Activated CD8-positive, alpha-beta memory T cell treated with anti-CD3 and anti-CD28 coated beads, Interleukin-2, amount 10 ng/mL, durations not matched to agents 7 days and 5 days (primary cell): ENCODE results near the gene HTR2A. TPM values are rescaled to one million over a fixed set of nuclear protein-coding genes. Genes with fewer than 3 reads are reported as not detected.

Experiments
- ATAC-seq: fragments of 150-1000 bp; cut with Tn5 transposase; one replicate; pipeline ENCODE4 v1.10.0; 2021; ENCODE audit warnings: moderate library complexity
- CTCF ChIA-PET: fragments of 350-600 bp; sonication (Branson Sonifier 250); formaldehyde crosslinking; loops from one replicate; lab custom pipeline; 2021; ENCODE audit warnings: antibody characterized with exemption; lab: Charles Lee
- DNase-seq: peaks from one replicate; pipeline ENCODE4 v3.0.0-alpha.2; 2020
- H3K27ac Mint-ChIP-seq: one replicate; pipeline ENCODE4 v1.8.0; 2021; ENCODE audit warnings: mild to moderate bottlenecking, mixed read lengths
- H3K27me3 Mint-ChIP-seq: one replicate; pipeline ENCODE4 v1.8.0; 2021; ENCODE audit warnings: mixed read lengths
- H3K36me3 Mint-ChIP-seq: one replicate; pipeline ENCODE4 v1.8.0; 2021; ENCODE audit warnings: mild to moderate bottlenecking, mixed read lengths
- H3K4me1 Mint-ChIP-seq: one replicate; pipeline ENCODE4 v1.8.0; 2021; ENCODE audit warnings: mixed read lengths
- H3K4me3 Mint-ChIP-seq: one replicate; pipeline ENCODE4 v1.8.0; 2021; ENCODE audit warnings: mild to moderate bottlenecking, moderate library complexity, mixed read lengths
- H3K9me3 Mint-ChIP-seq: one replicate; pipeline ENCODE4 v1.8.0; 2022; ENCODE audit warnings: low read depth, mixed read lengths
- total RNA-seq, 2 experiments: library from RNA; stranded (reverse); gene quantifications; one replicate each; pipeline ENCODE4 v1.2.3, GENCODE V29; 2021

The HTR2A gene
- total RNA-seq, 2 experiments from 2014 or later = not detected

GRCh38 chr13:46796129-46796514 lies 100.7 kb downstream of the HTR2A start:
- DNase-seq (no peak), ATAC-seq (no peak)
- H3K27me3 Mint-ChIP-seq = no peaks in the 10 kb centered on the region
- peak overlapping the region; percentile 97 for H3K27ac Mint-ChIP-seq
- H3K4me3 Mint-ChIP-seq = peak overlapping the region; percentile 92
- H3K4me1 Mint-ChIP-seq = peaks cover 32% of the 10 kb centered on the region
- CTCF ChIA-PET = interaction anchor here (1.0 to 1.1 kb wide), 2 partner anchors 11 to 244 kb away, joined by 4 read pairs; no protein-coding TSS in a partner anchor
- H3K36me3 Mint-ChIP-seq = peaks cover 12% of the 10 kb centered on the region
- no peaks in the 10 kb centered on the region for H3K9me3 Mint-ChIP-seq

- DNase-seq (no peak), ATAC-seq (no peak)
- peaks cover 20% of the 10 kb centered on the region for H3K36me3 Mint-ChIP-seq
- H3K4me1 Mint-ChIP-seq = peaks cover 35% of the 10 kb centered on the region
- H3K27ac Mint-ChIP-seq = no peak overlapping the region
- no peaks in the 10 kb centered on the region for H3K27me3 Mint-ChIP-seq
- H3K4me3 Mint-ChIP-seq = no peak overlapping the region
- no peaks in the 10 kb centered on the region for H3K9me3 Mint-ChIP-seq
- CTCF ChIA-PET = interaction anchor here (1.4 kb wide), 1 partner anchor 15 kb away, joined by 3 read pairs; no protein-coding TSS in a partner anchor
Measured at GRCh38 chr13:46795321-46795720, 101.5 kb downstream of the HTR2A start.

GRCh38 chr13:46783504-46783903 lies 113.3 kb downstream of the HTR2A start:
- ATAC-seq (no peak), DNase-seq (no peak)
- Mint-ChIP-seq H3K9me3 (no peaks in the 10 kb centered on the region), H3K4me3 (no peak overlapping the region), H3K27ac (no peak overlapping the region), H3K36me3 (peaks cover 41% of the 10 kb centered on the region), H3K4me1 (peaks cover 3% of the 10 kb centered on the region), H3K27me3 (no peaks in the 10 kb centered on the region)
- CTCF ChIA-PET = no interaction called here

- Mint-ChIP-seq H3K36me3 (peaks cover 44% of the 10 kb centered on the region), H3K4me1 (no peaks in the 10 kb centered on the region)
- CTCF ChIA-PET = no interaction called here
Measured at GRCh38 chr13:46782691-46783090, 114.2 kb downstream of the HTR2A start.

GRCh38 chr13:46782066-46782465 lies 114.8 kb downstream of the HTR2A start:
- Mint-ChIP-seq H3K36me3 (peaks cover 45% of the 10 kb centered on the region), H3K4me3 (no peak overlapping the region), H3K4me1 (no peaks in the 10 kb centered on the region), H3K27ac (no peak overlapping the region), H3K9me3 (no peaks in the 10 kb centered on the region), H3K27me3 (no peaks in the 10 kb centered on the region)
- CTCF ChIA-PET = no interaction called here
- DNase-seq (no peak), ATAC-seq (no peak)

More at GRCh38 chr13:46782691-46783090, 114.2 kb downstream of the HTR2A start:
- H3K4me3 Mint-ChIP-seq = no peak overlapping the region
- no peak for DNase-seq
- ATAC-seq = no peak
- no peaks in the 10 kb centered on the region for H3K9me3 Mint-ChIP-seq
- H3K27me3 Mint-ChIP-seq = no peaks in the 10 kb centered on the region
- no peak overlapping the region for H3K27ac Mint-ChIP-seq

Other genes starting within 250 kb of the HTR2A start
- gene ESD, start 99.9 kb downstream of the HTR2A start, total RNA-seq = 10 to 100 TPM; 71.7 to 73.7 TPM